ENCODE measurements around the gene PSPH.

GRCh38 chr7:55970561-55970960, 80.7 kb downstream of the PSPH start:
- TF ChIP-seq POLR2AphosphoS5 (IDR thresholded peaks at IDR 0.05; ENCODE audit: low read depth, low read length) (no peak), EZH2phosphoT487 (IDR thresholded peaks at IDR 0.05; ENCODE audit: borderline replicate concordance) (no peak), SP1 (IDR thresholded peaks at IDR 0.05; ENCODE audit: low read depth) (no peak), ZBTB33 (IDR thresholded peaks at IDR 0.05; ENCODE audit: extremely low read depth, insufficient replicate concordance, low read length) (no peak), CTCF (IDR thresholded peaks at IDR 0.05 in 2 of 3, conservative IDR thresholded peaks at IDR 0.05 in 1 of 3; ENCODE audit: borderline replicate concordance in 1 of 3, insufficient read depth in 1 of 3, low read depth in 2 of 3, low read length in 2 of 3) (no peak), EZH2 (IDR thresholded peaks at IDR 0.05) (no peak), ZFX (IDR thresholded peaks at IDR 0.05) (no peak), RAD21 (IDR thresholded peaks at IDR 0.05; ENCODE audit: low read depth) (no peak), POLR2A (IDR thresholded peaks at IDR 0.05; ENCODE audit: borderline replicate concordance, extremely low read depth, insufficient read depth, insufficient read length) (no peak), REST (IDR thresholded peaks at IDR 0.05; ENCODE audit: low read depth) (no peak)
